GM10847 (cell line): ENCODE measurements around the gene APRT.

Source experiments
- POLR2A ChIP-seq: IDR thresholded peaks from 2 replicates; pipeline ENCODE4 v1.6.1; 2011; ENCODE audit not compliant: insufficient read length; ENCODE audit errors: extremely low read depth

Gene APRT

DNA sequence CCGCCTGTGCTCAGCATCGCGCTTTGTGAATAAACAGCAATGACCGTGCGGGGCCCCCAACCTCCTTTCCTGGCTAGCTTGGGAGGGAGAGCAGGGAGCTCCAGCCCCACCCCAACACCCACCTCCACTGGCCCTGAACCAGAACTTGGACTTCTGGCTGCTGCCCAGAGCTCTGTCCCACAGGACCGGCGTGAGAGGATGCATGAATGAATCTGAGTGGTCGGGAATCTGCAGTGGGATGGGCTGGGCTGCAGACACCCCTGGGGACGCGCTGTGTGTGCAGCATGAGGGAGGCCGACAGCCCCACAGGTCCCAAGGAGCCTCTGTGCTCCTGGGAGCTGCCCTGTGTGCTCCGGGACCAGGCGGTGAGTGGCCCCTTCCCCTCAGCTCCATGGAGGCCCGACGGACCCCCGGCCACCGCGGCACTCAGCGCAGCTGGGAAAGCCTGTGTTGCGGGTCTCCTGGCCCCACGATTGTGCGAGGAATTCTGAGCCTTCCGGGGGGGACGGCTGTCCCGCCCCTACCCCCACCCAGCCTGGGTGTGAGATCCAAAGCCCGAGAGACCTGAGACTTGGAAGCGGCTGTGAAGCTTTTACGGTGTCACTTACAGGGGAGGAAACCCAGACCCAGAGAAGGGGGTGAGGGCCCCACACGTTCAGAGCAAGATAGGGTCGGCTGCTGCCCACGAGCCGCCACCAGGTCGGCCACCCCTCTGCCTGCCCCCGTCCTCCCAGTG lies 32.2 kb downstream of the APRT start:
- no peak for TF ChIP-seq POLR2A

GRCh38 chr16:88778541-88779065 lies 33.1 kb downstream of the APRT start:
- TF ChIP-seq POLR2A = no peak

DNA sequence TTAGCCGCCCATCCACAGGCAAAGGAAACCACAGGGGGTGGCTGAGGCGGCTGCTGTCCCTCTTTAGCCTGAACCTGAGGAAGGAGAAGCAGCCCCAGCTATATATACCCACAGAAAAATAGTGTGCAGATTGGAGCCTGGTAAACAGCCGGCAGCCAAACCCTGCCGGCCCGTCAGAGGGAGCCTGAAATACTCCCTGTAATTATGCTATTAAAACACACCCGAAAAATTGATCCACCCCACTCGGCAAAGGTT lies 33.5 kb downstream of the APRT start:
- TF ChIP-seq POLR2A = no peak

- no peak for TF ChIP-seq POLR2A
These were observed 34.1 kb downstream of the APRT start for GRCh38 chr16:88777471-88778270.

GRCh38 chr16:88775825-88776224 lies 35.9 kb downstream of the APRT start:
- no peak for TF ChIP-seq POLR2A

- TF ChIP-seq POLR2A = no peak
These were observed 37.0 kb downstream of the APRT start for GRCh38 chr16:88774544-88775393.

GRCh38 chr16:88773812-88774291 lies 37.9 kb downstream of the APRT start:
- TF ChIP-seq POLR2A = no peak

DNA sequence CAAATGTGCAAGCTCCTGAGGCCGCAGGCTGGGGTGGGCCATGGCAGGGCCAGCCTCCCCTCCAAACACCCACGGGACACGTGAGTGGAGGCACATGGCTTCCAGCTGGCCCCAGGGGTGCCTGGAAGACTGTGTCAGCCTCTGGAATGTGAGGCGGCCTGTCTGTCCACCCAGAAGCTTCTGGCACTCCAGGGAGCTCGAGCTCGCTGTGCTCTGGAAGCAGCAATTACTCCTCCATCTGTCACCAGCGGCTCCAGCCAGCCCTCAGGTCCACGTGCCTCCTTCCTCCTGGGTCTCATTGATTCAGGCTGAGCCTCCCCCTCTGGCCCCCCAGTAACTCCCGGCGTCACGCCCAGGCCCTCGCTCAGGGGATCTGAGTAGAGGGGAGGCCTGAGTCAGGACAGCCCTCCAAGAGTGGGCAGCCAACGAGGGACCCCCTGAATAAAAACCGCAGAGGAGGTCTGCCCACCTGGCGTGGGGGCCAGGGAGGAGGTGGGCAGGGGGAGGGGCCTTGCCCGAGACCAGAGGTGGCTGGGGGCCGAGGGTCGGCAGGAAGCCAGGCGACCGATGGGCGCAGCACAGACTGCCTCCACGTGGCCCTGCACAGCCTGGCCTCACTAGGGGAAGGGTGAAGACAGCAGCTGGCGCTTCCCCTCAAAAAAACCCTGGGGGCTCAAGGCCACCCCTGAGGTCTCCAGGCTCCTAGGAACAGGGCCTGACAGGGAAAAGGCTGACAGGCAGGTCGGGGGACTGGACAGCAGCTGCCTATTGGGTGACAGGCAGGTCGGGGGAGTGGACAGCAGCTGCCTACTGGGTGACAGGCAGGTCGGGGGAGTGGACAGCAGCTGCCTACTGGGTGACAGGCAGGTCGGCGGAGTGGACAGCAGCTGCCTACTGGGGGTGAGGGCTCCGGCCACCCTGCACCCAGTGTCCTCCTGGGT lies 38.6 kb downstream of the APRT start:
- no peak for TF ChIP-seq POLR2A

DNA sequence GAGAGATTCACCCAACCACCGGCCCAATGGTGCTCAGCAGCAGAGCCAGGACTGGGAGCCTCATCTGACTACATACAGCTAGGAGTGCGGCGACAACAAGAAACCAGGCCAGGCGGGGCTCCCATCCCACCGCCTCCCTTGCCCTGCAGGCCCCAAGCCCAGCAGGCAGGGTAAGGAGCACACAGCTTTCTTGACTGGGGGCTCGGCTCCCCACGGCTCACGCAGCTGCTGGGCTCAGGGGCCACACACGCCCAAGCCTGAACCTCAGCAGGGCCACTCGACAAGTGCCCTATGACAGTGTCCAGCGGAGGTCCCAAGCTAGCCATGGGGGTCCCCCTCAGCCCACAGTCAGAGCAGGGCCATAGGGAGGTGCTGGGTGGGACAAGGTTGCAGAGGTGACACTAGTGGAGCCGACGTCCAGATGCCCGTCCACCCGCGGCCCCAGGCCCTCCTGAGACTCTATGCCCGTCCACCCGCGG lies 40.4 kb downstream of the APRT start:
- TF ChIP-seq POLR2A = no peak

DNA sequence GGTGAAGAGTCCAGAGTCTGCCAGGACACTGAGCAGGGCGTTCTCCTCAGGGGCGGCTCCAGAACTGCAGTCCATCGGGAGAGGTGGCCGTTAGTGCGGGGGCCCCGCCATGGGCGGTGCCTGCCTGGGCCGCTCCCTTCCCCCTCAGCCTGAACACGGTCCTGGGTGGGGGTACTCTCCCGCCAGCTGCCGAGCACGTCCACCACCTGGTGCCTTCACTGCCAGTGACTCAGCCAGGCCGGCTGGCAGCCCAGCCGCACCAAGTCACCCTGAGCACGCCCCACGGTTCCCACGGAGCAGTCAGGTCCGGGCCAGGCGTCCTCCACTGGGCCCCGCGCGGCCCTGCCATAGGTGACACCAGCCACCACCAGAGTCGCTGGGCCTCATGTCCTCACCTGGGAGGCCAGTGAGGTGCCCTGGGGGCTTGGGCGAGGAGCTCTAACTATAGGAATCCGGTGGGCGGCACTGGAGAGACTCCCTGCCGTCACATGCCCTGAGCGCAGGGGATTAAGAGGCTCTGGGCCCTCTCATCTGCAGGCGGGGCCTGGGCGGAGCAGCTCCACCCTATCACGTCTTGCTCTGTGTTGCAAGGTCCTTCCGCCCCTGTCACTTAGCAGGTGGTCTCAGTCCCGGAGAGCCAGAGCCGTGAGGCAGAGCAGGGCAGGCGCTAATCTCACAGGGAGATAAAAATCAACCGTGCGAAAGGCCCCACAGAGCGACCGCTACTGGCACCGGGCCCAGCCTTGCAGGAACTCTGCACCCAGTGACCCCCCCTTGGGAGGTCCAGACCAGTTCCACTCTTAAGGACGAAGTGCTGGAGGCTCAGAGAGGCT lies 41.1 kb downstream of the APRT start:
- TF ChIP-seq POLR2A = no peak

GRCh38 chr16:88769617-88770460 lies 41.9 kb downstream of the APRT start:
- no peak for TF ChIP-seq POLR2A

DNA sequence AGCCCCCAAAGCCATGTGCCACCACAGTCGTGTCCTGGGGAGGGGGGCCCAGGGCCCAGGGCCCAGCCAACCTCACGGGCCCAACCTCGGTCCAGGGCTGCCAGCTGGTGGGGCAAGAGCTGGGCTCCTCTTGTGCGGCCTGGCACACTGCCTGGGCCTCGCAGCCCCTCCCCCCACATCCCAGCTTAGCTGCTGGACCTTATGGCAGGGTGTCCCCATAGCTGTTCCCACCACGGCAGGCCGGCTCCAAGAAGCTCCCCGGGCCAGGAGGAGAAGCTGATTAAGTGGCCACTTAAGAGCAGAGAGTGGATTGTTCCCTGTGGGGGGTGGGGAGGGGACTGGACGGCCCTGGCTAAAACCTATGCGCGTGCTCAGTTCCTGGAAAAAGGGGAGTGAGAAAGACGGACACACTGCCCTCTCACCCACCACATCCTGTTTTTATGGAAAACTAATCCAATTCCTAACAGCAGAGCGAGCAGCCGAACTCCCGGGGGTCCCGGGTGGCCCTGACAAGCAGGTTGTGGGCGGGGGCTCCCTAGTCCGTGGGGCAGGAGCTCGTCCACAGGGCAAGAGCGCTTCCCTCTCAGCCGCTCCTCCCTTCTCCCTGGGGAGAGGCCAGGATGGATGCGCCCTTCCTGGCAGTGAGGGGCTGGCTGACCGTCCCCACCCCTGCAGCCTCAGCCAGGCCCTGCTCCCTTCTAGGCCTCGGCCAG lies 43.5 kb downstream of the APRT start:
- TF ChIP-seq POLR2A = no peak
